Measurements from ENCODE around the gene PLD6.

Gene PLD6

GRCh38 chr17:17172001-17172939 is 33.9 kb downstream of the PLD6 start:
- WGBS = 61% methylated on average over 26 of the region's 26 CpGs
- H3K27ac ChIP-seq (ENCODE audit: low read depth, low read length) = no peak overlapping the region

GRCh38 chr17:17171186-17171585 is 34.9 kb downstream of the PLD6 start:
- Histone ChIP-seq H3K4me1 (ENCODE audit: insufficient read depth, low read length) (peaks cover 3% of the 10 kb centered on the region; the same call in 1 of the 2 replicates), H3K9me3 (ENCODE audit: insufficient read depth, low read depth, low read length) (no peaks in the 10 kb centered on the region), H3K4me3 (ENCODE audit: low read length) (no peak overlapping the region), H3K27me3 (ENCODE audit: insufficient read depth, low read length) (no peaks in the 10 kb centered on the region), H3K27ac (ENCODE audit: low read depth, low read length) (no peak overlapping the region), H3K36me3 (ENCODE audit: insufficient read depth, low read length) (peaks cover 55% of the 10 kb centered on the region), H3K9ac (ENCODE audit: low read depth, low read length) (no peak overlapping the region)
- 92% methylated on average over 7 of the region's 7 CpGs for WGBS

More at GRCh38 chr17:17172001-17172939, 33.9 kb downstream of the PLD6 start:
- Histone ChIP-seq H3K9ac (ENCODE audit: low read depth, low read length) (no peak overlapping the region), H3K4me3 (ENCODE audit: low read length) (no peak overlapping the region), H3K4me1 (ENCODE audit: insufficient read depth, low read length) (peaks cover 3% of the 10 kb centered on the region; the same call in 1 of the 2 replicates), H3K27me3 (ENCODE audit: insufficient read depth, low read length) (no peaks in the 10 kb centered on the region), H3K9me3 (ENCODE audit: insufficient read depth, low read depth, low read length) (no peaks in the 10 kb centered on the region), H3K36me3 (ENCODE audit: insufficient read depth, low read length) (peaks cover 55% of the 10 kb centered on the region)

GRCh38 chr17:17170346-17170985 is 35.7 kb downstream of the PLD6 start:
- no peaks in the 10 kb centered on the region for H3K9me3 ChIP-seq (ENCODE audit: insufficient read depth, low read depth, low read length)
- no peak overlapping the region for H3K9ac ChIP-seq (ENCODE audit: low read depth, low read length)
- H3K27ac ChIP-seq (ENCODE audit: low read depth, low read length) = no peak overlapping the region
- H3K4me3 ChIP-seq (ENCODE audit: low read length) = no peak overlapping the region
- H3K4me1 ChIP-seq (ENCODE audit: insufficient read depth, low read length) = peaks cover 3% of the 10 kb centered on the region; the same call in 1 of the 2 replicates
- WGBS = 92% methylated on average over 9 of the region's 9 CpGs
- H3K27me3 ChIP-seq (ENCODE audit: insufficient read depth, low read length) = no peaks in the 10 kb centered on the region
- peaks cover 51% of the 10 kb centered on the region for H3K36me3 ChIP-seq (ENCODE audit: insufficient read depth, low read length)

GRCh38 chr17:17169396-17169795 is 36.7 kb downstream of the PLD6 start:
- Histone ChIP-seq H3K4me1 (ENCODE audit: insufficient read depth, low read length) (peaks cover 3% of the 10 kb centered on the region; the same call in 1 of the 2 replicates), H3K4me3 (ENCODE audit: low read length) (no peak overlapping the region), H3K9ac (ENCODE audit: low read depth, low read length) (no peak overlapping the region), H3K36me3 (ENCODE audit: insufficient read depth, low read length) (peaks cover 54% of the 10 kb centered on the region), H3K27me3 (ENCODE audit: insufficient read depth, low read length) (no peaks in the 10 kb centered on the region), H3K27ac (ENCODE audit: low read depth, low read length) (no peak overlapping the region), H3K9me3 (ENCODE audit: insufficient read depth, low read depth, low read length) (no peaks in the 10 kb centered on the region)
- WGBS = 86% methylated on average over 4 of the region's 4 CpGs

GRCh38 chr17:17168401-17168800 is 37.7 kb downstream of the PLD6 start:
- WGBS = 90% methylated on average over 5 of the region's 5 CpGs
- H3K4me3 ChIP-seq (ENCODE audit: low read length) = no peak overlapping the region

GRCh38 chr17:17167986-17168385 is 38.1 kb downstream of the PLD6 start:
- Histone ChIP-seq H3K36me3 (ENCODE audit: insufficient read depth, low read length) (peaks cover 48% of the 10 kb centered on the region), H3K27me3 (ENCODE audit: insufficient read depth, low read length) (no peaks in the 10 kb centered on the region), H3K9me3 (ENCODE audit: insufficient read depth, low read depth, low read length) (no peaks in the 10 kb centered on the region), H3K4me3 (ENCODE audit: low read length) (no peak overlapping the region), H3K9ac (ENCODE audit: low read depth, low read length) (no peak overlapping the region), H3K4me1 (ENCODE audit: insufficient read depth, low read length) (peaks cover 3% of the 10 kb centered on the region; the same call in 1 of the 2 replicates), H3K27ac (ENCODE audit: low read depth, low read length) (no peak overlapping the region)
- 94% methylated on average over 10 of the region's 10 CpGs for WGBS

More at GRCh38 chr17:17168401-17168800, 37.7 kb downstream of the PLD6 start:
- Histone ChIP-seq H3K4me1 (ENCODE audit: insufficient read depth, low read length) (peaks cover 3% of the 10 kb centered on the region; the same call in 1 of the 2 replicates), H3K36me3 (ENCODE audit: insufficient read depth, low read length) (peaks cover 48% of the 10 kb centered on the region), H3K9ac (ENCODE audit: low read depth, low read length) (no peak overlapping the region), H3K27ac (ENCODE audit: low read depth, low read length) (no peak overlapping the region), H3K9me3 (ENCODE audit: insufficient read depth, low read depth, low read length) (no peaks in the 10 kb centered on the region), H3K27me3 (ENCODE audit: insufficient read depth, low read length) (no peaks in the 10 kb centered on the region)

- peaks cover 48% of the 10 kb centered on the region for H3K36me3 ChIP-seq (ENCODE audit: insufficient read depth, low read length)
- H3K27me3 ChIP-seq (ENCODE audit: insufficient read depth, low read length) = no peaks in the 10 kb centered on the region
- WGBS = 96% methylated on average over 10 of the region's 10 CpGs
These were observed 38.8 kb downstream of the PLD6 start for GRCh38 chr17:17167356-17167755.

GRCh38 chr17:17166446-17166845 is 39.7 kb downstream of the PLD6 start:
- Histone ChIP-seq H3K27me3 (ENCODE audit: insufficient read depth, low read length) (no peaks in the 10 kb centered on the region), H3K4me3 (ENCODE audit: low read length) (no peak overlapping the region), H3K27ac (ENCODE audit: low read depth, low read length) (no peak overlapping the region), H3K9ac (ENCODE audit: low read depth, low read length) (no peak overlapping the region), H3K36me3 (ENCODE audit: insufficient read depth, low read length) (peaks cover 53% of the 10 kb centered on the region), H3K9me3 (ENCODE audit: insufficient read depth, low read depth, low read length) (no peaks in the 10 kb centered on the region), H3K4me1 (ENCODE audit: insufficient read depth, low read length) (peaks cover 3% of the 10 kb centered on the region; the same call in 1 of the 2 replicates)
- WGBS = 95% methylated on average over 8 of the region's 8 CpGs

More at GRCh38 chr17:17167356-17167755, 38.8 kb downstream of the PLD6 start:
- Histone ChIP-seq H3K9me3 (ENCODE audit: insufficient read depth, low read depth, low read length) (no peaks in the 10 kb centered on the region), H3K9ac (ENCODE audit: low read depth, low read length) (no peak overlapping the region), H3K4me1 (ENCODE audit: insufficient read depth, low read length) (peaks cover 3% of the 10 kb centered on the region; the same call in 1 of the 2 replicates), H3K27ac (ENCODE audit: low read depth, low read length) (no peak overlapping the region), H3K4me3 (ENCODE audit: low read length) (no peak overlapping the region)

- WGBS = 96% methylated on average over 23 of the region's 23 CpGs
- no peaks in the 10 kb centered on the region for H3K27me3 ChIP-seq (ENCODE audit: insufficient read depth, low read length)
- H3K9me3 ChIP-seq (ENCODE audit: insufficient read depth, low read depth, low read length) = no peaks in the 10 kb centered on the region
- no peak overlapping the region for H3K9ac ChIP-seq (ENCODE audit: low read depth, low read length)
- no peak overlapping the region for H3K27ac ChIP-seq (ENCODE audit: low read depth, low read length)
- H3K4me3 ChIP-seq (ENCODE audit: low read length) = no peak overlapping the region
- no peaks in the 10 kb centered on the region for H3K4me1 ChIP-seq (ENCODE audit: insufficient read depth, low read length)
- peaks cover 57% of the 10 kb centered on the region for H3K36me3 ChIP-seq (ENCODE audit: insufficient read depth, low read length)
These were observed 40.3 kb downstream of the PLD6 start for GRCh38 chr17:17165666-17166308.

GRCh38 chr17:17164676-17165075 is 41.5 kb downstream of the PLD6 start:
- H3K4me1 ChIP-seq (ENCODE audit: insufficient read depth, low read length) = no peaks in the 10 kb centered on the region
- H3K27me3 ChIP-seq (ENCODE audit: insufficient read depth, low read length) = no peaks in the 10 kb centered on the region
- peaks cover 65% of the 10 kb centered on the region for H3K36me3 ChIP-seq (ENCODE audit: insufficient read depth, low read length)
- no peaks in the 10 kb centered on the region for H3K9me3 ChIP-seq (ENCODE audit: insufficient read depth, low read depth, low read length)
- no peak overlapping the region for H3K27ac ChIP-seq (ENCODE audit: low read depth, low read length)
- 97% methylated on average over 17 of the region's 17 CpGs for WGBS
- H3K4me3 ChIP-seq (ENCODE audit: low read length) = no peak overlapping the region
- H3K9ac ChIP-seq (ENCODE audit: low read depth, low read length) = no peak overlapping the region

GRCh38 chr17:17164156-17164555 is 42.0 kb downstream of the PLD6 start:
- no peak overlapping the region for H3K4me3 ChIP-seq (ENCODE audit: low read length)
- WGBS = 97% methylated on average over 25 of the region's 25 CpGs

More at GRCh38 chr17:17164156-17164555, 42.0 kb downstream of the PLD6 start:
- Histone ChIP-seq H3K36me3 (ENCODE audit: insufficient read depth, low read length) (peaks cover 69% of the 10 kb centered on the region), H3K27me3 (ENCODE audit: insufficient read depth, low read length) (no peaks in the 10 kb centered on the region), H3K9me3 (ENCODE audit: insufficient read depth, low read depth, low read length) (no peaks in the 10 kb centered on the region), H3K9ac (ENCODE audit: low read depth, low read length) (no peak overlapping the region), H3K27ac (ENCODE audit: low read depth, low read length) (no peak overlapping the region), H3K4me1 (ENCODE audit: insufficient read depth, low read length) (no peaks in the 10 kb centered on the region)

Measured in HUES64 (cell line).